NCI-H2227 (cell line): ENCODE results near the gene DCTD.

ENCODE experiments used
- DNase-seq: peaks from one replicate; lab custom pipeline; 2025; ENCODE audit not compliant: unreplicated experiment; lab: John Stamatoyannopoulos, UW

The DCTD gene

GRCh38 chr4:182842759-182843390, 74.3 kb downstream of the DCTD start:
- no peak for DNase-seq

GRCh38 chr4:182842104-182842600, 75.0 kb downstream of the DCTD start:
- no peak for DNase-seq

DNA sequence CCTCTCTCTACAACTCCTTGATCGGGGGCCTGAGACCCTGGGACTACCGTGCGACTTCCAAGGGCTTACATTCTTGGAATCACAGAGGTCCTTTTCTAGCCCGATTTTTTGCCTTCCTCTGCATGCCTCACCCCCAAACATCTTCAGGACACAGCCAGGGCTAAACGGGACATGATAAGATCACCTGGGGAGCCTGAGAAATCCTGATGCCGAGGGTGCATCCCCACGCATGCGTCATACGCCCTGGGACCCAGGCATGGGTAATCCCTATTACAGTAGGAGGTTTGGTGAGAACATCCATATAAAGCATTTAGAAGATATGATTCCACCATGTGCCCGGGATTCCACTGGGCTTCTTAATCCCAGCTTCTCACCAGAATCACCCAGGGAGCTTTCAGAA, 77.1 kb downstream of the DCTD start:
- DNase-seq = no peak
